ENCODE results near the gene HINFP. TPM values are rescaled to one million over a fixed set of nuclear protein-coding genes. Genes with fewer than 3 reads are reported as not detected.
A peak's percentile ranks its signal among the peaks of the same experiment; 100 is the strongest.

Gene HINFP
- total and polyA plus RNA-seq, 9 of the 15 experiments (the other 6 are each of a cell fraction or from before 2014, with no cell fraction given) = 13.8 to 34.1 (median 22.5) TPM

GRCh38 chr11:119094816-119095065 lies 26.6 kb upstream of the HINFP start (continued):
- no peak for TF ChIP-seq ZBTB7A (IDR thresholded peaks at IDR 0.05; ENCODE audit: borderline replicate concordance, control insufficient read depth, low read depth, low read length)
- no peak for TF ChIP-seq TAF7 (tag; IDR thresholded peaks at IDR 0.05)
- TF ChIP-seq ZNF431 (CRISPR knock-in tag; IDR thresholded peaks at IDR 0.05) = no peak
- no peak for TF ChIP-seq ZNF324 (CRISPR knock-in tag; IDR thresholded peaks at IDR 0.05)
- TF ChIP-seq, protein P1, sequence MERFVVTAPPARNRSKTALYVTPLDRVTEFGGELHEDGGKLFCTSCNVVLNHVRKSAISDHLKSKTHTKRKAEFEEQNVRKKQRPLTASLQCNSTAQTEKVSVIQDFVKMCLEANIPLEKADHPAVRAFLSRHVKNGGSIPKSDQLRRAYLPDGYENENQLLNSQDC (CRISPR knock-in tag; IDR thresholded peaks at IDR 0.05) = no peak
- no peak for TF ChIP-seq BCL6 (CRISPR knock-in tag; IDR thresholded peaks at IDR 0.05)
- TF ChIP-seq NFXL1 (CRISPR knock-in tag; IDR thresholded peaks at IDR 0.05) = no peak
- TF ChIP-seq, protein P2, sequence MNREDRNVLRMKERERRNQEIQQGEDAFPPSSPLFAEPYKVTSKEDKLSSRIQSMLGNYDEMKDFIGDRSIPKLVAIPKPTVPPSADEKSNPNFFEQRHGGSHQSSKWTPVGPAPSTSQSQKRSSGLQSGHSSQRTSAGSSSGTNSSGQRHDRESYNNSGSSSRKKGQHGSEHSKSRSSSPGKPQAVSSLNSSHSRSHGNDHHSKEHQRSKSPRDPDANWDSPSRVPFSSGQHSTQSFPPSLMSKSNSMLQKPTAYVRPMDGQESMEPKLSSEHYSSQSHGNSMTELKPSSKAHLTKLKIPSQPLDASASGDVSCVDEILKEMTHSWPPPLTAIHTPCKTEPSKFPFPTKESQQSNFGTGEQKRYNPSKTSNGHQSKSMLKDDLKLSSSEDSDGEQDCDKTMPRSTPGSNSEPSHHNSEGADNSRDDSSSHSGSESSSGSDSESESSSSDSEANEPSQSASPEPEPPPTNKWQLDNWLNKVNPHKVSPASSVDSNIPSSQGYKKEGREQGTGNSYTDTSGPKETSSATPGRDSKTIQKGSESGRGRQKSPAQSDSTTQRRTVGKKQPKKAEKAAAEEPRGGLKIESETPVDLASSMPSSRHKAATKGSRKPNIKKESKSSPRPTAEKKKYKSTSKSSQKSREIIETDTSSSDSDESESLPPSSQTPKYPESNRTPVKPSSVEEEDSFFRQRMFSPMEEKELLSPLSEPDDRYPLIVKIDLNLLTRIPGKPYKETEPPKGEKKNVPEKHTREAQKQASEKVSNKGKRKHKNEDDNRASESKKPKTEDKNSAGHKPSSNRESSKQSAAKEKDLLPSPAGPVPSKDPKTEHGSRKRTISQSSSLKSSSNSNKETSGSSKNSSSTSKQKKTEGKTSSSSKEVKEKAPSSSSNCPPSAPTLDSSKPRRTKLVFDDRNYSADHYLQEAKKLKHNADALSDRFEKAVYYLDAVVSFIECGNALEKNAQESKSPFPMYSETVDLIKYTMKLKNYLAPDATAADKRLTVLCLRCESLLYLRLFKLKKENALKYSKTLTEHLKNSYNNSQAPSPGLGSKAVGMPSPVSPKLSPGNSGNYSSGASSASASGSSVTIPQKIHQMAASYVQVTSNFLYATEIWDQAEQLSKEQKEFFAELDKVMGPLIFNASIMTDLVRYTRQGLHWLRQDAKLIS (CRISPR knock-in tag; IDR thresholded peaks at IDR 0.05) = no peak
- TF ChIP-seq ZNF232 (CRISPR knock-in tag; IDR thresholded peaks at IDR 0.05) = no peak
- no peak for TF ChIP-seq STAG1 (CRISPR knock-in tag; IDR thresholded peaks at IDR 0.05; ENCODE audit: borderline replicate concordance)
- peak in 1 of 2 experiments; percentile 85; a peak in 1 of 4 replicates for TF ChIP-seq SIN3A (IDR thresholded peaks at IDR 0.05; ENCODE audit: borderline replicate concordance in 2 of 2, control insufficient read depth in 1 of 2, low read depth in 2 of 2, low read length in 2 of 2)
- TF ChIP-seq RBM22 (IDR thresholded peaks at IDR 0.05; ENCODE audit: low read depth, low read length, poor library complexity, severe bottlenecking) = no peak
- TF ChIP-seq MAZ (CRISPR knock-in tag; conservative IDR thresholded peaks at IDR 0.05 in 1 of 2, IDR thresholded peaks at IDR 0.05 in 1 of 2) = peak in 1 of 2 experiments; percentile 49; a peak in 1 of 4 replicates
- peak in 1 of 3 experiments; percentile 8 for TF ChIP-seq YY1 (IDR thresholded peaks at IDR 0.05; ENCODE audit: borderline replicate concordance in 1 of 3, control insufficient read depth in 1 of 3, extremely low read depth in 1 of 3, insufficient read depth in 3 of 3, insufficient read length in 1 of 3, insufficient replicate concordance in 2 of 3, low read depth in 1 of 3, low read length in 2 of 3)
- no peak for TF ChIP-seq MBD2 (IDR thresholded peaks at IDR 0.05; ENCODE audit: borderline replicate concordance, low read depth)
- TF ChIP-seq TCF7L2 (IDR thresholded peaks at IDR 0.05; ENCODE audit: low read depth, low read length) = no peak
- TF ChIP-seq KAT2B (IDR thresholded peaks at IDR 0.05; ENCODE audit: low read depth, low read length) = peak; percentile 62
- TF ChIP-seq E2F5 (CRISPR knock-in tag; IDR thresholded peaks at IDR 0.05) = no peak
- TF ChIP-seq, protein P3, sequence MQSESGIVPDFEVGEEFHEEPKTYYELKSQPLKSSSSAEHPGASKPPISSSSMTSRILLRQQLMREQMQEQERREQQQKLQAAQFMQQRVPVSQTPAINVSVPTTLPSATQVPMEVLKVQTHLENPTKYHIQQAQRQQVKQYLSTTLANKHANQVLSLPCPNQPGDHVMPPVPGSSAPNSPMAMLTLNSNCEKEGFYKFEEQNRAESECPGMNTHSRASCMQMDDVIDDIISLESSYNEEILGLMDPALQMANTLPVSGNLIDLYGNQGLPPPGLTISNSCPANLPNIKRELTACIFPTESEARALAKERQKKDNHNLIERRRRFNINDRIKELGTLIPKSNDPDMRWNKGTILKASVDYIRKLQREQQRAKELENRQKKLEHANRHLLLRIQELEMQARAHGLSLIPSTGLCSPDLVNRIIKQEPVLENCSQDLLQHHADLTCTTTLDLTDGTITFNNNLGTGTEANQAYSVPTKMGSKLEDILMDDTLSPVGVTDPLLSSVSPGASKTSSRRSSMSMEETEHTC (IDR thresholded peaks at IDR 0.05) = no peak
- no peak for TF ChIP-seq ESRRA (IDR thresholded peaks at IDR 0.05; ENCODE audit: borderline replicate concordance, low read depth)
- TF ChIP-seq TARDBP (IDR thresholded peaks at IDR 0.05) = no peak
- no peak for TF ChIP-seq PML (IDR thresholded peaks at IDR 0.05; ENCODE audit: low read length)
- no peak for TF ChIP-seq LEF1 (IDR thresholded peaks at IDR 0.05)
- no peak for TF ChIP-seq ERF (CRISPR knock-in tag; IDR thresholded peaks at IDR 0.05)
- no peak for TF ChIP-seq JUNB (CRISPR knock-in tag; conservative IDR thresholded peaks at IDR 0.05)
